Measurements from ENCODE around the gene KIAA1217.

The KIAA1217 gene

GRCh38 chr10:24408365-24408764 lies 199.4 kb downstream of the KIAA1217 start:
- Histone ChIP-seq H3K4me1 (ENCODE audit: control insufficient read depth, insufficient read depth, low read length) (peaks cover 1% of the 10 kb centered on the region), H3K36me3 (ENCODE audit: control insufficient read depth, insufficient read depth, low read length) (no peaks in the 10 kb centered on the region), H3K27me3 (ENCODE audit: control insufficient read depth, insufficient read depth, low read length) (no peaks in the 10 kb centered on the region), H3K9me3 (ENCODE audit: control insufficient read depth, low read length) (no peaks in the 10 kb centered on the region), H3K4me3 (ENCODE audit: low read length) (no peak overlapping the region), H3K9ac (ENCODE audit: low read length) (no peak overlapping the region)

GRCh38 chr10:24414597-24414996 lies 205.7 kb downstream of the KIAA1217 start:
- H3K36me3 ChIP-seq (ENCODE audit: control insufficient read depth, insufficient read depth, low read length): no peaks in the 10 kb centered on the region
- no peak overlapping the region for H3K9ac ChIP-seq (ENCODE audit: low read length)
- no peak overlapping the region for H3K4me3 ChIP-seq (ENCODE audit: low read length)
- no peaks in the 10 kb centered on the region for H3K9me3 ChIP-seq (ENCODE audit: control insufficient read depth, low read length)
- peaks cover 25% of the 10 kb centered on the region for H3K4me1 ChIP-seq (ENCODE audit: control insufficient read depth, insufficient read depth, low read length)
- no peaks in the 10 kb centered on the region for H3K27me3 ChIP-seq (ENCODE audit: control insufficient read depth, insufficient read depth, low read length)

- Histone ChIP-seq H3K4me1 (ENCODE audit: control insufficient read depth, insufficient read depth, low read length) (peaks cover 25% of the 10 kb centered on the region), H3K27me3 (ENCODE audit: control insufficient read depth, insufficient read depth, low read length) (no peaks in the 10 kb centered on the region), H3K4me3 (ENCODE audit: low read length) (no peak overlapping the region), H3K9ac (ENCODE audit: low read length) (no peak overlapping the region), H3K9me3 (ENCODE audit: control insufficient read depth, low read length) (no peaks in the 10 kb centered on the region), H3K36me3 (ENCODE audit: control insufficient read depth, insufficient read depth, low read length) (no peaks in the 10 kb centered on the region)
These were observed 206.7 kb downstream of the KIAA1217 start for GRCh38 chr10:24415455-24416125.

- Histone ChIP-seq H3K36me3 (ENCODE audit: control insufficient read depth, insufficient read depth, low read length) (no peaks in the 10 kb centered on the region), H3K4me3 (ENCODE audit: low read length) (no peak overlapping the region), H3K9ac (ENCODE audit: low read length) (no peak overlapping the region), H3K27me3 (ENCODE audit: control insufficient read depth, insufficient read depth, low read length) (no peaks in the 10 kb centered on the region), H3K4me1 (ENCODE audit: control insufficient read depth, insufficient read depth, low read length) (peaks cover 25% of the 10 kb centered on the region), H3K9me3 (ENCODE audit: control insufficient read depth, low read length) (no peaks in the 10 kb centered on the region)
These were observed 207.3 kb downstream of the KIAA1217 start for GRCh38 chr10:24416248-24416647.

- H3K9me3 ChIP-seq (ENCODE audit: control insufficient read depth, low read length): no peaks in the 10 kb centered on the region
- no peaks in the 10 kb centered on the region for H3K36me3 ChIP-seq (ENCODE audit: control insufficient read depth, insufficient read depth, low read length)
- no peaks in the 10 kb centered on the region for H3K27me3 ChIP-seq (ENCODE audit: control insufficient read depth, insufficient read depth, low read length)
- H3K4me1 ChIP-seq (ENCODE audit: control insufficient read depth, insufficient read depth, low read length): peaks cover 25% of the 10 kb centered on the region
- no peak overlapping the region for H3K4me3 ChIP-seq (ENCODE audit: low read length)
- H3K9ac ChIP-seq (ENCODE audit: low read length): no peak overlapping the region
These were observed 208.1 kb downstream of the KIAA1217 start for GRCh38 chr10:24417053-24417452.

GRCh38 chr10:24418532-24418931 lies 209.6 kb downstream of the KIAA1217 start:
- no peak overlapping the region for H3K4me3 ChIP-seq (ENCODE audit: low read length)
- no peak overlapping the region for H3K9ac ChIP-seq (ENCODE audit: low read length)
- H3K4me1 ChIP-seq (ENCODE audit: control insufficient read depth, insufficient read depth, low read length): peaks cover 22% of the 10 kb centered on the region
- no peaks in the 10 kb centered on the region for H3K36me3 ChIP-seq (ENCODE audit: control insufficient read depth, insufficient read depth, low read length)
- no peaks in the 10 kb centered on the region for H3K9me3 ChIP-seq (ENCODE audit: control insufficient read depth, low read length)
- no peaks in the 10 kb centered on the region for H3K27me3 ChIP-seq (ENCODE audit: control insufficient read depth, insufficient read depth, low read length)

GRCh38 chr10:24419066-24419465 lies 210.1 kb downstream of the KIAA1217 start:
- Histone ChIP-seq H3K4me1 (ENCODE audit: control insufficient read depth, insufficient read depth, low read length) (peaks cover 20% of the 10 kb centered on the region), H3K9ac (ENCODE audit: low read length) (no peak overlapping the region), H3K4me3 (ENCODE audit: low read length) (no peak overlapping the region), H3K9me3 (ENCODE audit: control insufficient read depth, low read length) (no peaks in the 10 kb centered on the region), H3K36me3 (ENCODE audit: control insufficient read depth, insufficient read depth, low read length) (no peaks in the 10 kb centered on the region), H3K27me3 (ENCODE audit: control insufficient read depth, insufficient read depth, low read length) (no peaks in the 10 kb centered on the region)

- Histone ChIP-seq H3K4me1 (ENCODE audit: control insufficient read depth, insufficient read depth, low read length) (no peaks in the 10 kb centered on the region), H3K4me3 (ENCODE audit: low read length) (no peak overlapping the region), H3K27me3 (ENCODE audit: control insufficient read depth, insufficient read depth, low read length) (no peaks in the 10 kb centered on the region), H3K36me3 (ENCODE audit: control insufficient read depth, insufficient read depth, low read length) (no peaks in the 10 kb centered on the region), H3K9me3 (ENCODE audit: control insufficient read depth, low read length) (no peaks in the 10 kb centered on the region), H3K9ac (ENCODE audit: low read length) (no peak overlapping the region)
These were observed 216.2 kb downstream of the KIAA1217 start for GRCh38 chr10:24425151-24425550.

- Histone ChIP-seq H3K36me3 (ENCODE audit: control insufficient read depth, insufficient read depth, low read length) (no peaks in the 10 kb centered on the region), H3K9me3 (ENCODE audit: control insufficient read depth, low read length) (no peaks in the 10 kb centered on the region), H3K27me3 (ENCODE audit: control insufficient read depth, insufficient read depth, low read length) (no peaks in the 10 kb centered on the region), H3K4me3 (ENCODE audit: low read length) (no peak overlapping the region), H3K4me1 (ENCODE audit: control insufficient read depth, insufficient read depth, low read length) (no peaks in the 10 kb centered on the region), H3K9ac (ENCODE audit: low read length) (no peak overlapping the region)
These were observed 218.9 kb downstream of the KIAA1217 start for GRCh38 chr10:24427678-24428409.

GRCh38 chr10:24428410-24428782 lies 219.5 kb downstream of the KIAA1217 start:
- Histone ChIP-seq H3K4me1 (ENCODE audit: control insufficient read depth, insufficient read depth, low read length) (no peaks in the 10 kb centered on the region), H3K27me3 (ENCODE audit: control insufficient read depth, insufficient read depth, low read length) (no peaks in the 10 kb centered on the region), H3K9ac (ENCODE audit: low read length) (no peak overlapping the region), H3K9me3 (ENCODE audit: control insufficient read depth, low read length) (no peaks in the 10 kb centered on the region), H3K36me3 (ENCODE audit: control insufficient read depth, insufficient read depth, low read length) (no peaks in the 10 kb centered on the region), H3K4me3 (ENCODE audit: low read length) (no peak overlapping the region)

GRCh38 chr10:24430591-24430990 lies 221.7 kb downstream of the KIAA1217 start:
- H3K36me3 ChIP-seq (ENCODE audit: control insufficient read depth, insufficient read depth, low read length): no peaks in the 10 kb centered on the region

GRCh38 chr10:24432478-24433416 lies 223.8 kb downstream of the KIAA1217 start:
- no peaks in the 10 kb centered on the region for H3K4me1 ChIP-seq (ENCODE audit: control insufficient read depth, insufficient read depth, low read length)
- H3K27me3 ChIP-seq (ENCODE audit: control insufficient read depth, insufficient read depth, low read length): no peaks in the 10 kb centered on the region
- H3K9ac ChIP-seq (ENCODE audit: low read length): no peak overlapping the region
- no peak overlapping the region for H3K4me3 ChIP-seq (ENCODE audit: low read length)
- H3K36me3 ChIP-seq (ENCODE audit: control insufficient read depth, insufficient read depth, low read length): no peaks in the 10 kb centered on the region
- H3K9me3 ChIP-seq (ENCODE audit: control insufficient read depth, low read length): no peaks in the 10 kb centered on the region

More at GRCh38 chr10:24430591-24430990, 221.7 kb downstream of the KIAA1217 start:
- H3K4me3 ChIP-seq (ENCODE audit: low read length): no peak overlapping the region
- H3K27me3 ChIP-seq (ENCODE audit: control insufficient read depth, insufficient read depth, low read length): no peaks in the 10 kb centered on the region
- H3K4me1 ChIP-seq (ENCODE audit: control insufficient read depth, insufficient read depth, low read length): no peaks in the 10 kb centered on the region
- no peaks in the 10 kb centered on the region for H3K9me3 ChIP-seq (ENCODE audit: control insufficient read depth, low read length)
- H3K9ac ChIP-seq (ENCODE audit: low read length): no peak overlapping the region

Measured in mucosa of stomach (tissue), 1 donor.